ENCODE data around the gene RAPGEF3.

The RAPGEF3 gene, protein sequence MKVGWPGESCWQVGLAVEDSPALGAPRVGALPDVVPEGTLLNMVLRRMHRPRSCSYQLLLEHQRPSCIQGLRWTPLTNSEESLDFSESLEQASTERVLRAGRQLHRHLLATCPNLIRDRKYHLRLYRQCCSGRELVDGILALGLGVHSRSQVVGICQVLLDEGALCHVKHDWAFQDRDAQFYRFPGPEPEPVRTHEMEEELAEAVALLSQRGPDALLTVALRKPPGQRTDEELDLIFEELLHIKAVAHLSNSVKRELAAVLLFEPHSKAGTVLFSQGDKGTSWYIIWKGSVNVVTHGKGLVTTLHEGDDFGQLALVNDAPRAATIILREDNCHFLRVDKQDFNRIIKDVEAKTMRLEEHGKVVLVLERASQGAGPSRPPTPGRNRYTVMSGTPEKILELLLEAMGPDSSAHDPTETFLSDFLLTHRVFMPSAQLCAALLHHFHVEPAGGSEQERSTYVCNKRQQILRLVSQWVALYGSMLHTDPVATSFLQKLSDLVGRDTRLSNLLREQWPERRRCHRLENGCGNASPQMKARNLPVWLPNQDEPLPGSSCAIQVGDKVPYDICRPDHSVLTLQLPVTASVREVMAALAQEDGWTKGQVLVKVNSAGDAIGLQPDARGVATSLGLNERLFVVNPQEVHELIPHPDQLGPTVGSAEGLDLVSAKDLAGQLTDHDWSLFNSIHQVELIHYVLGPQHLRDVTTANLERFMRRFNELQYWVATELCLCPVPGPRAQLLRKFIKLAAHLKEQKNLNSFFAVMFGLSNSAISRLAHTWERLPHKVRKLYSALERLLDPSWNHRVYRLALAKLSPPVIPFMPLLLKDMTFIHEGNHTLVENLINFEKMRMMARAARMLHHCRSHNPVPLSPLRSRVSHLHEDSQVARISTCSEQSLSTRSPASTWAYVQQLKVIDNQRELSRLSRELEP

DNA sequence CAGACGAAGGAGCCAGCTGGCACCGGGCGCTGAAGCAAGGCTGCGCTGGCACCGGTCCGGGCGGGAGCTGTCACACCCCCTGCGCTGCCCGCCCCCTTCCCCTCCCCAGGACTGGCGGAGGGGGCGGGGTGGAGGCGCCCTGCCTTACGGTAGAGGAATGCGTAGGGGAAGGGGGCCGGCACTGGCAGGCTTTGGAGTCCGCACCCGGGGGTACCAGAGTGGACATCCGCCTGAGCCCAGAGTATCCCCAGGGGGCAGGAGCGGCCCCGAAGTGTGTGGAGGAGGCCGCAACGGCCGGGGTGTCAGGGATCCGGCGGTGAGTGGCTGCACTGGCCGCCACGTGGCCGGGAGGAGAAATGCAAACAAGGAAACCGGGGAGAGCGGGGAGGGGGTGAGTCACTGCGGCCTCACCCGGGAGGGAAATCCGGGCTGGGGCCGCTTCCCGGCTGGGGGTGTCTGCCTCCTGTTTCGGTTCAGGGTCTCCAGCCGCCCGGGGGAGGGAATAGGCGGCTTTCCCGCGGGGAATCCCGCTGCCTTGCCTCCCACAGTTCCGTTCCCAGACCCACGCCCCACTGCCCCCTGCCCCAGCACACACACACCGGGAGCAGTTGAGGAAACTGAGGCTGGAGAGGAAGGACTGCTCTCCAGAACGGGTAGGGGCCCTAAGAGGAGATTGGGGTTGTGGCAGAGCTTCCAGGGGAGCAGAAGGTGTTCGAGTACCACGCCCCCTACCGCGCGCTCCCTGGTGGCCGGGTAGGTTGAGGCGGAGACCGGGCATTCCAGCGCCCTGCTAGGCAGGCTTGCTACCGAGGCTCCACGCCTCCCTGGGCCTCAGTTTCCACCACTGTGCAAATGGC is at the start of gene RAPGEF3:
TSS of gene RAPGEF3 (minus strand) at position 47 of the 857 bp plus-strand sequence. CDS start 324 bp downstream, outside the sequence.
- DNase-seq = peak; percentile 84

DNA sequence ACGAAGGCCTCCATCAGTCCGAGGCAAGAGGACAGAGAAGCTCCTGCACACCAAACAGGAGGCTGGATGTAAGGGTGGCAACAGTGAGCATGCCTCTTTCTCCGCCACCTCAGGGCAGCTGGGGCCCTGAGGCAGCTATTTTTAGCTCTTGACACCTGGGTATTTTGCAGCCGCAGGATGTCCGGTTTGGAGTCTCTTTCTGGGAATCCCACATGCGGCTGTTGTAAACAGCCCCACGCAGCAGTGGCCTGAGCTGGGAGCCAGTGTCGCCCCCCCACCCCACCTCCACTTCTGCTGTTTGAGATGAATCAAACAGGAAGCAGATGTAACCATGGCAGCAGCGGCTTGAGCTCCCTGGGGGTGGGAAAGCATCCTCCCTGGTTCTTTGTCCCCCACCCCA is 49.4 kb upstream of the RAPGEF3 start:
- no peak for DNase-seq

DNA sequence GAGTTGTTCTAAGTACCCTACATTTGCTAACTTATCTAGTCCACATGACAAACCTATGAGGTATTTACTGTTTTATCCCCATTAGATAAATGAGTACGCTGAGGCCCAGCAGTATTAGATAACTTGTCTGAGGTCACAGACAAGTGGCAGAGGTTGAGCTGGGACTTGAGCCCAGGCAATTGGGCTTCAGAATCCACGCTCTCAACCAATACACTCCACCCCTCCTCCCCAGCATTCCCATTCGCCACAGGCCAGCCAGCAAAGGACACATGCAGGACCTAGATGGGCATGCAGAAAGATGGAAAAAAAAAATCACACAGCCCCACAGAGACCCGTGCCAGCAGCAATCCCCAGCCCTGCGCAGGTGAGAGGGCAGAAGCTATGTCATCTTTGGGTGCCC is 48.7 kb upstream of the RAPGEF3 start:
- no peak for DNase-seq

DNA sequence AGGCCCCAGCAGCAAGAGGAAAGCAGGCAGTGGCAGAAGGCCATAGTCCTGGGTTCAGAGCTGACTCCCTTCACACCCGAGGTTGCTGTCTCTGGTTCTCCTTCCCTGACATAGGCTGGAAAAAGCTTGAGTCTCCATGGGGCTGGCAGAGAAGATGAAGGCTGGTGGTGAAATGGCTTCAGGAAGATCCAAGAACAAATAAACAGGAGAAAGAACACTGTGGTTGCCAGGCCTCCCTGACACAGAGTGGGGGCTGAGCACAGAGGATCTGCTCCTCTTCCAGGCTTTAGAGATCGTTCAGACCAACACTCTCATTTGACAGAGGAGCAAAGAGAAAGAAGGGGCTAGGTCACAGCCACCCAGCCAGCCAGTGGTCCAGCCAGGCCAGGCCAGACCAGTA is 46.7 kb upstream of the RAPGEF3 start:
- no peak for DNase-seq

DNA sequence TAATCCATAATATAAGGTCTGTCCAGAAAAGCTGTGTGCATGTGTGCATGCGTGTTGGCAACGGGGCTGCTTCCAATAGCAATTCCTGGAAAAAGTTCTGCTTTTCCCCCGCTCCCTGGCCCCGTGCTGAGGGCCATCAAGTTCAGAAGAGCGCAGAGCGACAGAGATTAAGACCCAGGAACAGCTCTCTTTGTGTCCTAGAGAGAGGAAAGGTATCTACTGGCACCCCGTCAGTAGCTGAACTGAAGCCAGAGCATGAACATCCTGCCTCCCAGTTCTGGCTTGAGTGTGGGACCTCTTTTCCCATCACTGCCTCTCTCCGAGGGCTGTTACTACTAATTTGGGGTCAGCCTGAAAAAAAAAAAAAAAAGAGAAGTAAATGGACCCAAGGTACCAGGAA is 45.5 kb upstream of the RAPGEF3 start:
- no peak for DNase-seq

DNA sequence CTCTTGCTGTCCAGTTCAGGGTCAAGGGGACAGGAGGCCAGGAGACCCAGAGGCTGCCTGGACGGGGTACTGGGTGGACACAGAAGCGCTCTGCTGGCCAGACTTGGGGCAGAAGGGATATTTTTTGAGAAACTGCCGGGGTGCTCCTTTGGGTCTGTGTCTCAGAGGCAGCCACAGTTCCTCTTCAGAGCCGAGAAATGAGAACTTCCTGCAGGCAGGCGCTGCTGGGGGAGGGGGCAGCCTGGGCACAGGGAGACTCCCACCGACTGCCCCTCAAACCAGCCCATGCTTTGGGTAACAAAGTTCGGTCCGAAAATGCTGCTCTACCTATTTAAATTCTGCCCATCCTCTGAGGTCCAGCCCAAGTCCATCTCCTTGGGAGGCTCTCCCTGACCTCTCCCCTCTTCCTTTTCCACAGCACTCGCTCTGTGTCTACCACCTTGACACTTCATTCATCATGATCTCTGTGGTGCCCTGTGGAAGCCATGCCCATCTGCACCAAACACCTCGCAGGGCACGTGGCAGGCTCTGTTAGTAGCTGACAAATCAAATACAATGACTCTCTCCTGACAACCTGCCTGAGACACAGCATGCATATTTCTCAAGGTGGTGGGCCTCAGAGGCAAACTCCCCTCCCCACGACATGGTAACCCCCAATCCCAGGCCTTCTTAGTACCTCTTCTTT is 44.7 kb upstream of the RAPGEF3 start:
- no peak for DNase-seq

DNA sequence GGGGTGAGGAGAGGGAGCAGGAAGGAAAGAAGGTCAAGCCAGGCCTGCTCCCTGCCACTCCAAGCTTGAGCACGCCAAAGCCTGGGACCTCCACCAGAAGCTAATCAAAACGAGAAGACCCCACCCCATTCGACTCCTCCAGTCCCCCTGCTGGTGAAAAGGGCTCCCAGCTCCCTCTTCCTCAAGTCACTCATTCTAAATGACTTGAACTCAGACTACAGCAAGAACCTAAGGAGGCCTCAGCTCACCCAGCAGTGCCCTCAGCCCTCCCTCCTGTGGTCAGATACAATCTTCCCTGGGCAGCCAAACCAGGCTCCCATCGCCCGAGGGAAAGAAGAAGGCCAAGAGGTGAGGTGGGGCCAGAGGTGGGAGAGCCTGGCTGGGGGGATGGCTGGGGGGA is 43.6 kb upstream of the RAPGEF3 start:
- DNase-seq = no peak

DNA sequence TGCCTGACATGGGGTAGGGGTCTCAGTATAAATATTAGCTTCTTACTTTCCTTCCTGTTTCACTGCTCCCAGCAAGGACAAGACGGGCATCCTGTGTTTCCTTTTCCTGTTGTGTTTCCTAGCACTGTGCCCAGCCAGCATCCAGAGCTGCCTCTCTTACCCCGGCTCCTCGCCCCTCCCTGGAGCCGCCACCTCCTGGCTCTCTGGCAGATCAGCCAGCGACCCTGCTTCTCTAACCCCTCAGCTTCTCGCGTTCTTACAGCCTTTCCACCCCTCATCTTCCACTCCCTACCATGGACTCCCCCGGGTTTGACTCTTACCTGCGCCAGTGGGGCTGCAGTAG is 43.2 kb upstream of the RAPGEF3 start:
- no peak for DNase-seq

DNA sequence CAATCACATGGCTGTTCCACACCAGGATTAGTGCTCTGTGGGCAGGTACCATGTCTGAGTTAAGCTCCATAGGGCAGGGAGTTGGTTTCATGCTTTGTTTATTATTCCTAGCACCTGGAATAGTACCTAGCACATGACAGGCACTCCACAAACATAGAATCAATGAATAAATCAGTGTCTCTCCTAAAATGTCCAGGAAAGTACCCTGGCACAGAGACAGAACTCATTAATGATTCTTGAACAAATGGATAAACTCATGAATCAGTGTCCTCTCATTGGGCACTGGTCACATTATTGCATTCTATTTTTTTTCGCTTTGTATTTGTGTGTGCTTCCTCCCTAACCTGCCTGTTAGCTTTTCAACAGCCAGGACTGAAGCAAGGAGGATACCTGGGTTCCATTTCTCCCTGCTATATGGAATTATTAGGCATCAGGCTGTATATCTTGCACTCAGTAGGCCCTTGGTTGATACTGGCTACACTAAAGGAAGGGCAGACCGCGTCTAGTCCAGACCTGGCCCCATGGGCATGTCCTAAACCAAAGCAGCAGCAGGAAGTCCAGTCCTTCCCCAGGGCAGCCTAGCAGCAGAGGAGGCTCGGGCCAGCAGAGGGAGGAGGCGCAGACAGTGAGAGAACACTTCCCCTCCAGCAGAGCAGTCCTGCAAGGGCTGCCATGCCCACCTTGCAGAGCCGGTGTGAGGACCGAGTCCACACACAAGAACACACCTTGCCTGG is 42.7 kb upstream of the RAPGEF3 start:
- no peak for DNase-seq

DNA sequence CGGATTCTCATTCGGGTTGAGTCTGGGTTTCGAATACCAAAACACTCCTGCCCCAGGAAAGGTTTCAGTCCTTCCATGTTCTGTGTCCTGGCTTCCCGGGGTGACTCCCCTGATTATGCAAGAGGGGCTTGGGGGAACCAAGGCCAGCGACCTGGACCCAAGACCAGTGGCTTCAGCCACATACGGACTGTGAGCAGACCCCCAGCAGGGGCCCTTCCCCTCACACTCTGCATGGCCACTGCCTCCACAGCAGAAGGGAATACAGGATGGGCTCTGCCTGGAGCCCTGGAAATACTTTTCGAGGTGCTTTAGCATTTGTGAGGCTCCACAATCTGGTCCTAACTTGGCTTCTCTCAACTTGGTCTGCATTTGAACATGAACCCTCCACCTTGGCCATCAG is 41.9 kb upstream of the RAPGEF3 start:
- no peak for DNase-seq

DNA sequence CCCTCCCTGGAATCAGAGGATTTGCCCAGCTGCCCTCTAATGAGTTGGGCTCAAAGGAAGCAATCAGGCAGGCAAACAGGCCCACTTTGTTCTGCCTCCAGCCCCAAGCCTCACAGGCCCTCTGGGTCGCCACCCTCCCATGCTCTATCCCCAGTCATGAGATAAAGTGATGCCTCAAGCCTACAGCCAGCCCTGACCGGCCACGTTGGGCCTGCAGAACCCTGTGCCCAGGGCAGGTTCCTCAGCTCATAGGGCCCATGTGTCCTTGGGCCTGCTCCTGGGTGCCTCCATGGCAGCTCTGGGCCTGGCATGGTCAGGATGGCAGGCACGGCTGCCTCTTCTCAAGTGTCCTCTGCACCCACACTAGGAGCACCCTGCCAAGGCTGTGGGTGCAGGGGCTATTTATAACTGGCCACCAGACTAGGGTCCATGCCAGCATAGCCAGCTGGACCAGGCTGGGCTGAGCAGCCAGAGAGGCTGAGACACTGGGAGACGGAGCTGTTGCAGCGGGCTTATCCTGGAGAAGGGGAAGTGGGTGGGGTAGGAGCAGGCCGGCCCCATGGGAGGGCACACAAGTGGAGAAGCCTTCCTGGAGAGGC is 40.8 kb upstream of the RAPGEF3 start:
- DNase-seq = no peak

DNA sequence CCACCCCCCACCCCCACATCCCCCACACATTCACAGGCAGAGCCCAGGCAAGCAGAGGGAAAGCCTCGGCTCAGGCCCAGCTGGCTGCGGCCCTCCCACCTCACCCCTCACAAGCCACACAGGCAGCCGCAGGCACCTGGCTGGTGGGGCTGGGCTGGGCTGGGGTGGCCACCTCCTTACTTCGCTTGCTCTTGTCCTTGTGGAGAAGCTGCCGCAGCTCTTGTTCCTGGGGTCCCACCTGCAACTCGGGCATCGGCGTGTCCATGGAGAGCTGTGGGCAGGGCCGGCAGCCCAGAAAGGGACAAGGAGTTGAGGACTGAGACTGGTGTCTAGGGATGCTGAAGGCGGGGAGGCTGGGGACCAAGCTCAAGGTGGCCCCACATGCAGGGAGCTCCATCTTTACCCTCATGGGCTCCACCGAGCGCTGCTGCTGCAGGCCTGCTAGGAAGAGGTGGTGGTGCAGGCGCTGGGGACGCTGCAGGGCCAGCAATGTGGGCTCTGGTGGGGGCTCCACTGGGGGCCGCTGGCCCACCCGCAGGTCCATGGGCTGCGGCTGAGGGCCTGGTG is 39.8 kb upstream of the RAPGEF3 start:
- no peak for DNase-seq

DNA sequence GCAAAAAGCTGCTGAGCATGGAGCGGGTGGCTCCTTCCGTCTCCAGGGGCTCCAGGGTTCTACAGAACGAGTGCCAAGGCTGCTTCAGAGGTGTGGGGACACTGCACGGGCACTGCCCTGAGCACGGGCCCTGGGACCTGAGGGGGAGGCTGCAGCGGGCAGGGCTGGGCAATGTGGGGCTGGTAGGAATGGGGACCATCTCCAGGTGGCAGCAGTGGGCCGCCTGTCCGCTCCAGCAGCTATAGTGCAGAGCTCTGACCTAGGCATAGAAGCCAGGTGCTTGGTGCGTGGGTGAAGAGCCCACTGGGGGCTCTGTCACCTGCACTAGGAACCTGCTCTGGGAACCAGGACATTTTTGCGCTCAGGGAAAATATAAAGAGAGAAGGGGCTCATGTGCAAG is 38.8 kb upstream of the RAPGEF3 start:
- no peak for DNase-seq

DNA sequence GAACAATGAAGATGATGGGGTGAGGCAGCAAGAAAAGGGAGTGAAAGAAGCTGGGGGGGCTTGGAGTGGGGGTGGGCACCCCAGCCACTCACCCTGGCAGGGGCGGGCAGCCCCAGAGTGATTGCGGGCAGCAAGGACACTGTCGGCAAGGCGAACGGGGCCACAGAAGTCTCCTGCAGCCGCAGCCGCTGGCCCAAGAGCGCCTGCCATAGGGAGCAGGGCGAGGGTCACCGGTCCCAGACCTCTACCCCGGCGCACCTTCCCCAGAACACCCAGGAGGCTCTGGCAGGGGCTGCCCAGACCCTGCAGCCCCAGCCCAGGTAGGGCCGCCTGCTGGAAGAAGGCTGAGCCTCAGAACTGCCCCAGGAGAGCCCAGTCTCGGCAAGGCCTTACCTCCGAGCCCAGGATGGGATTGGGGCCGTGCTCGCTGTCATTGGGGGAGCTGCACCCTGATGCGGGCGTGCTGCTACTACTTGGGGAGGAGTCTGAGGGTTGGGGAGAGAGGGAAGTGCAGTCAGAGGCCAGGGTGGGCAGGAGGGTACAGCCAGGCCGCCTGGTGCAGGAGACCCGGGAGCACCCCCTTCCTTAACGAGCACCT is 37.2 kb upstream of the RAPGEF3 start:
- no peak for DNase-seq

DNA sequence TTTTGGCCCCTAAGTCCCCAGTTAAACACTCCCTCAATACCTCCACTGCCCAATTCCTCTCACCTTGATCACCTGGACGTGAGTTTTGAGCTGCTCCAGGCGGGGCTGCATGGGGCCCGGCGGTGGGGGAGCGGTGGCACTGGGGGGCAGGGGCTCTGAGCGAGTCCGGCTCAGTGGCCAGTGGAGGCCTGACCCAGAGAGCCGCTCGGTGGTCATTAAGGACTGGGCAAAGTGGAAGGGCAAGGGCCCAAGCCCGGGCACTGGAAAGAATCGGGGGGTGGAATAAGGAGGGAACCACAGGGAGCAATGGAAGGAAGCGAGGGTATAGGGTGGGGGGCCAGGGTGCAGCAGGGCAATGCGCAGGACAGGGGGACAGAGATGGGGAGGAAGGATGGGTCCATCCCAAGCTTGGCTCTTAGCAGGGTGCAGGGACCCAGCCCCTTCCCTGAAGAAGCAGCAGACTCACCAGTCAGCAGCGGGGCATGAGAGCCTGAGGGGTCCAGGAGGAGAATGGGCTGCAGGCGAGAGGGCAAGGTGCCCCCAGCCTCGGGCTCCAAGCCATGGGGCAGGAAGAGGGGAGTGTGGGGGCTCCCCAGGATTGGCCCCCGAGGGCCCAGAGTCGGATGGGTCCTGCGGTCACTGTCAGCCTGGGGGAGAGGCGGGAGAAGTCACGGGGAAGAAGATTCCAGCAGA is 36.6 kb upstream of the RAPGEF3 start:
- no peak for DNase-seq

DNA sequence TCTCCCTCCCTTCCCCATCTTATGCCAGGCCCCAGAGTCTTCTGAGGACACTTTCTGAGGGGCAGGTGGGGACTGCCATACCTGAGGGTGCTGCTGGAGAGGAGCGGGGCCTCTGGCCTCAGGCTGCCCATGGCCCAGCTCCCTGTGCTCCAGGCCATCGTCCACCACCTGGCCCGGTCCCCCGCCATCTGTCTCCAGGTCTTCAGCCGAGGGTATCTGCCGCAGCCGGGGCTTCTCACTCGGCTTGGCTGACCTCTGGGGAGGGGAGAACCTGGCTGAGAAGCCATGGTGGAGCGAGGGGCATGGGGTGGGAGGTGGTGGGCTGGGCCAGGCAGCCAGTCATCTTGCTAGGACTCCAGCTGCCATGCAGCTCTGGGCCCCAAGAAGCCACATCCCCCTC is 36.0 kb upstream of the RAPGEF3 start:
- DNase-seq = no peak

DNA sequence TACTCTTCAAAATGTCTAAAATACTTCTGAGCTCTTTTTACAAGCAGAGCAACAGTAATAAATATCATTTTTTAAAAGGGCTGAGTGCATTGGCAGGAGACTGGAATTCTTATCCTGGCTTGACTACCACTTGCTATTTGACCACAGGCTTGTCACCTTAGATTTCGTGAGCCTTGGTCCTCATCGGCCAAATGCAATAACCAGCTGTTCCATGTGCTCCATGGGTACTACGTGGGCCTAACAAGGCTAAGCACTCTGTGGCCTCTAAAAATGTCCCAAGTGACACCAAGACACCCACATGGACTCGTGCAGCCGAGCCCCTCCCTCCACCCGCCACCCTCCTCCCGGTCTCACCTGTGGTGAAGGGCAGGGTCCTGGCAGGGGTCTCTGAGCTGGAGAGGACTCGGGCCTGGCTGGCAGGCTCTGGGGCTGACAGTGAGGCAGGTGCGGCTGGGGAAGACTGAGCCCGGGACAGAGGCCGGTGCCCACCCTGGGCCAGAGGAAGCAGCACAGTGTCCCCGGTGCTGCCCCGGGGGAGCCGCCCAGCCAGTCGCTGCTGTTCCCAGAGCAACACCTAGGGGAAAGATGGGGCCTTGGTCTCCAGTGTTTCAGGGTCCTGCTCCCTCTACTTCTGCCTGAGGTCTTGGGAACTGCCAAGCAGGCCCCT is 34.5 kb upstream of the RAPGEF3 start:
- DNase-seq = no peak

DNA sequence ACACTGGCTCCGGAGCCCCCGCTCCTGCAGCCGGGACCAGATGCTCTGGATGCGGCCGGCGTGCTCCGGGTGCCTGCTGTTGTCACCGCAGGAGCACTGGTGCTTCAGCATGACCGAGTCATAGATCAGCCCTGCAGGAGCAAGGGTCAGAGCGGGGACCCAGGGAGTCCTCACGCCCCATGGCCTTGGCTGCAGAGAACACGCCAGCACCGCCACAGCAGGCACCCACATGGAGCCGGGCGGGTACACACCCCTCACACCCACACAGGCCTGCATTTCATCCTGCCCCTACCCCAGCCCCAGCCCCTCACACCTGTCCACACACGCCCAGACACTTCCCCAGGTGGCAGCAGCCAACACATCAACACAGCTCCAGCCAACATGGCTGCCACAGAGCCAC is 33.2 kb upstream of the RAPGEF3 start:
- DNase-seq = no peak

DNA sequence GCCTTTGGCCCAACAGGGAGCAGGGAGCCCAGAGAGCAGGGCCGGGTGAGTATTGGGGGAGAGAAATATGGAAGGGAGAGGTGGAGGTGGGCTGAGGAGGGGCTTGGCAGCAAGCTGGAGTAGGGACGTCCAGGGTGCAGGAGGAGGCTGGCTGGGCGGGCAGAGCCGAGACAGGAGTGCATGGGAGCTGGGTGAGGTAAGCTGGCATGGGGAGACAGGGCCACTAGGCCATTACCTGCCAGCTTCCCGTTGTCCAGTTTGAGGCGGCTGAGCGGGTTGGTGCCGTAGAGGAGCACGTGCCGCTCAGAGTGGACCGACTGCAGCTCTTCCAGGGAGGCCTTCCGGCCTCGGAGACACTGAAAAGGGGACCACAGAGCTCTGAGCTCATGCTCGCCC is 32.7 kb upstream of the RAPGEF3 start:
- no peak for DNase-seq
